ENCODE data around the gene HOXA7.

GRCh38 chr7:27204851-27205322, 48.4 kb upstream of the HOXA7 start:
- no peak for TF ChIP-seq CTCF (IDR thresholded peaks at IDR 0.05)
- no peak for TF ChIP-seq POLR2A (IDR thresholded peaks at IDR 0.05)
